GM18858 (cell line): ENCODE results near the gene KRT4.

Source experiments
- ATAC-seq: cut with Tn5 transposase; IDR thresholded peaks from one replicate; pipeline ENCODE4 v1.9.1; 2021; ENCODE audit not compliant: unreplicated experiment

The KRT4 gene

DNA sequence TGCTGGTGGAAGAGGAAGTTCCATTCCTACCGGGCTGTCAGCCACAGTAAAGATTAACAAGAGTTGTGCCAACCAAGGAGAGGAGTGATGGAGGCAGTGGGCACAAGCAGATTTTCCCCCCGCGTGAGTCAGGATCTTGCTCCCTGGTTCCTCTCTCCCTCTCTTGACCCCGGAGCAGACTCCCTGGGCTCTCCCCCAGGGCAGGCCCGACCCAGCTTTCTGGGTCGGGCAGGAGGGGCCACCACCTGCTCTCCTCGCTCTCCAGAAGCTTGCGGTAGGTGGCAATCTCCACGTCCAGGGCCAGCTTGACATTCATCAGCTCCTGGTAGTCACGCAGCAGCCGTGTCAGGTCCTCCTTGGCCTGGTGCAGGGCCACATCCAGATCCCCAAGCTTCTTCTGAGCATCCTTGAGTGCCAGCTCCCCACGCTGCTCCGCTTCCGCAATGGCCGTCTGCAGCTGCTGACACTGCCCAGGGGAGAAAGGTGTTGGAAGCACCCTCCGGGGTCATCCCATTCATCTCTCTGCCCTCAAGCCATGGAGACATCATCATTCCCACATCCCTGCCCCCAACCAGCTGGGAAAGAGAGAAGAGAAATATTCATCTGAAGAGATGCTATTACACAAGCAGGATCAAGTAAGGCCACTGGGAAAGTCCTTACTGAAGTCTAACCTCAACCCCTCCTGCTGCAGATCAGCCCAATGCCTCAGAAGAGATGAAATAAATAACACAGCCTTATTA lies 9.0 kb upstream of the KRT4 start:
- no peak for ATAC-seq

DNA sequence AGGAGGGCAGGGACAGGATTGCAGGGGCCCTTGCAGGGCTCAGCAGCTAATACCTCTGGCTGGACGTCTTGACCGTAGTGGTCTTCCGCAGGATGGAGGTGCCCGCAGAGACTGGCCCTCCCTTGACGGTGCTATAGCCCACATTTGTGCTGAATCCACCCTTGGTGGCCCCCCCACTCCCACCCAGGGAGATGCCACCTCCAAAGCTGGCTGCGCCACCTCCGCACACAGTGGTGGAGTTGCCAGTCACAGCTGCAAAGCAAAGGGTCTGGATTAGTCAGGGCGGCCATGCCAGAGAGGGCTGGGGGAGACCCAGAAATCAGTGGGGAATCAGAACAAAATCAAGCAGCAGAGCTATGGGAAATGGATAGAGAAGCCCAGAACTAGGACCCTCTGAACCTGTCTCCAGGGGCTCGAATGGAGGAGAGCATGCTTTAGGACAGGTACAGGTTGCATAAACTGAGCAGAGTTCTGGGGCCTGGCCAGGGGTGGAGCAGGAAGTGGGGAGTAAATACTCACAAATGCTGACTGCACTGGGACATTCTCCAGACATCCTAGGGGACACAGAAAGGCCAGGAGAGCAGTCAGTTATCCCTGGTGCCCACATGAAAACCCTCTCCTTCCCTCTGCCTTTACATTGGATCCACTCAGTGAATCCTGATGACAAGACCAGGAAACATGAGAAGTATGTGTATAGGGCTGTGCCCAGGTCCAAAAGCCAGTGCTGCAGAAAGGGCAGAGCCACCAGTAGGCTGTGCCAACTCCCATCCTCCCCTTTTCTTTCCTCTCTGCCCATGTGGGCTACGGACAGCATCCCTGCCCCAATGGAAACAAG lies 8.1 kb upstream of the KRT4 start:
- no peak for ATAC-seq

DNA sequence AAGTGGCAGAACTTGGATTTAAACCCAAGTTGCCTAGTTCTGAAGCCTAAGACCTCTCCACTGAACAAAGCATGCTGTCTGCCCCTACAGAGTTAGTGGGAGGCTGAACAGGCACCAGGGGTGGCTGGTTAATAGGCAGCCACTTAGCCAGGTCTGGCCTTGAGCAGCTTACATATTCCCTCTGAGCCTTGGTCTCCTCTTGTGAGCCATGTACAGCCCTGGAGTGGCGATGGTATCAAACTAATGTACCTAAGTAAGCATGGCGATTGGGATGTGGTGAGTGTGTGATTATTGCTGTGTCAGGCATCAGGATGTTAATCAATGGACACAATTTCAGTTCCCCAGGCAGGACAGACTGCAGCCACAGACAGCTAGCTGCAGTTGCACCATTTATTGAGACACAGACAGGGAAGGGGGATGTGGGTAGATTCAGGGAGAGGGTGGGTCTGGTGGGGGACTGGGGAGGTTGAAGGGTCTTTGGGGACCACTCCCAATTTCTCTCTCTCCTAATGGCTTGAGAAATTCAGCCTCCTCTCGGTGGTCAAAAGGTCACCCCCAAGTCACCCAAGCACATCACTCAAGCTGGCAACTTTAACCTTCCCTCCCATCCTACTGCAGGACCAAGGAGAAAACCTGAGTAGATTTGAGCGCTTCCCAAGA lies 7.3 kb upstream of the KRT4 start:
- ATAC-seq = no peak

DNA sequence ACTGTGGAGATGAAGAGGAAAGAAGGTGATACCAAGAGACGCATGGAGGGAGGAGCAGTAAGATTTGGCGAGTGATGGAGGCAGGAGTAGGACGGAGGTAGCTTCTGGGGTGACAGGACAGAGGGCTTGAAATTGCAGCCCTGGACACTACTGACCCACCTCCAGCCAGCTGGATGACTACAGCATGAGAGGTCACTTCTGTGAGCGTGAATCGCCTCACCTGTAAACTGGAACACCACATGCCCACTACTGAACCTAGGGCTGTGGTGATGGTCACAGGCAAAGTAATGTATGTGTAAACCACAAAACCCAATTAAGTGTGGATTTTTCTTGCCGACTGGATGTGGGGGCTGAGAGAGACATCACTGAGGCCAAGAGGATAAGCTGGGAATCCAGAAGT lies 6.6 kb upstream of the KRT4 start:
- ATAC-seq = no peak

DNA sequence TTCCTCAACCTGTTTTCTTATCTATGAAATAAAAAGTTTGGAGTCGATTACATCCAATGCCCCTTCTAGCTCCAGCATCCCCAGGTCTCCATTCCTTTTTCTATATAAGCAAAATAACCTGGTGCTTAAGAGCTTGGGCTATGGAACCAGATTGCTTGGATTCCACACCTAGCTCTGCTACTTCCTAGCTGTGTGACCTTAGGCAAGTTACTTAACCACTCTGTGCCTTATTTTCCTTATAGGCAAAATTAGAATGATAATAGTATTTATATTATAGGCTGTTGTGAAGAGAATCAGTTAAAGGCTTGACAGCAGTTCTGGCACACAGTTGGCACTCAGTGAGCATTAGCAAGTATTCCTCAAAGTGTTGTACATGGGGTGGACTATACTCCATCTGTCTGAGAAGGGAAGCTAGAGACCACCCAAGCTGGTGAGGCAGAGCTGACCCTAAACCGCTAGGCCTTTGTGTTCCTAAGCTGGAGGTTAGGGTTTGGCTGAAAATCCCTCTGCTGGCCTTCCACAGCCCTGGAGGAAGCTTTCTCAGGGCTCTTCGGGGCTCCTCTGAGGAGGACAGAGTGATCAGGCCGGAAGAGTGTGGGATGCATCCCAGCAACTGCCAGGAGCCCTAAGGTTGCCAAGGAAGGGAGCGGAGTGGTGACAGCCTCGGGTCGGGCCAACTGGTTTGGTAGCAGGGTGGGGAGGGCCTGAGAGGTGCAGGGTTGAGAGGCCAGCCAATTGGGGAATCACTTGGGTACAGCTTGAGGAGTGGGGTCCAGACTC lies 6.0 kb upstream of the KRT4 start:
- ATAC-seq = no peak

DNA sequence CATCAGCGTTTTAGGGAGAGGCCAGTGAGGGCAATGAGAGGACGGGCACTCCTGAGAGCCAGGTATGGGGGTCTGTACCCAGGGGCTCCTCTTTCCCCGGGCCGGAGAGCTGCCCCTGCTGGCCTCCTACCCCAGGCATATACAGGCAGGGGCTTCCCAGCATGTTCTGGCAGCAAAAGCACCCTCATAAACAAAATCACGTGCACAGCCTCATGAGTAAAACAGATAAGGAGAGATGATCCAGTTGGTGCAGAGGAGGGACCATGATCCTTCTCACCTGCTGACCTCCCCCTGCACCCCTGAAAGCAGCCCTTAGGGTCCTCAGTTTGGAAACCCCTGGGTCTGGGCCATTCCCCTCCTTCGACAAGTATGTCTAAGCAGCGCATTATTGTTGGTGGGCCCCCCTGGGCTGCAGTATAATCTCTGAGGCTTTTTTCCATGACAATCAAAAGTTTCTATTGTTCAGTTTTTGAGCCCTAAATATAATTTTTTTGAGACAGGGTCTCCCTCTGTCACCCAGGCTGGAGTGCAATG lies 5.0 kb upstream of the KRT4 start:
- no peak for ATAC-seq

DNA sequence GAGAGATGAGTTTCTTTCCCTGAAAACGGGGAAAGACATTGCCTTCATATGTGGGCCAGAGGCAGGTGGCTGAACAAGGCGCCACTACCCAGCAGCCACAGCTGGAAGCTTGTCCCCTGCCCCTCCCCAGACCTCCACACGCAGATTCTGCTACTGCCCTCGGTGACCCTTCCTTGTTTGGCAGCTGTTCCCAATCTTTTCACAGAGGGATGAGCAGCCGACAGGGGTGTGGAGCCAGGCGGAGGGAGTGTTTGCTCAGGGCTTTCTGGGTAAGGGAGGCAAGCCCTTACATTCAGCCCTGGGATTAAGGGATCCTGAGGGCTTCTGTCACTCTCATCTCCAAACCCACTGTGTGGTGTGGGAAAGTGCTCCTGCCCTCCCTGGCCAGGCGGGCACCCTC lies 4.5 kb upstream of the KRT4 start:
- no peak for ATAC-seq

DNA sequence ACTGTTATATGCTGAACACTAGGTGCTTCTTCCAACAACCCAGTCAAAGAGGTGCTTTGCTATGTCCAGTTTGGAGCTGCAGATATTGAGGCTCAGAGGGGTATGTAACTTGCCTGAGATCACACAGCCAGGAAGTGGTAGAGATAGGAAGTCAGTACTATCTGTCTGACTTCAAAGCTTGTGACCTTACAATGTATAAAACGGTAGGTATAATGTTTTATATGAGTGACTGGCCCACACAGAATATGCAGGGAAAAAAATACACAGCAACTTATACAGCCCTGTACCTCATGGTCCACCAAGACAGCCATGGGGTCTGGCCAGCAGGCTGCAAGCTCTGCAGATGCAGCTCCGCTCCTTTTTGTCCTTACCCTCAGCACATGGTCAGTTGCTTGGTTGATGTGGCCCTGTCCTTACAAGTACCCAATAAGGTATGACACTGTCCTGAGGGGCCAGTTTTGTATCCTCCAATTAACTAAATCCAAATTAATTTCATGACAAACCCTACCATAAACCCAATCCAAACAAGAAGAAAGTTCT lies 3.9 kb upstream of the KRT4 start:
- ATAC-seq = no peak

DNA sequence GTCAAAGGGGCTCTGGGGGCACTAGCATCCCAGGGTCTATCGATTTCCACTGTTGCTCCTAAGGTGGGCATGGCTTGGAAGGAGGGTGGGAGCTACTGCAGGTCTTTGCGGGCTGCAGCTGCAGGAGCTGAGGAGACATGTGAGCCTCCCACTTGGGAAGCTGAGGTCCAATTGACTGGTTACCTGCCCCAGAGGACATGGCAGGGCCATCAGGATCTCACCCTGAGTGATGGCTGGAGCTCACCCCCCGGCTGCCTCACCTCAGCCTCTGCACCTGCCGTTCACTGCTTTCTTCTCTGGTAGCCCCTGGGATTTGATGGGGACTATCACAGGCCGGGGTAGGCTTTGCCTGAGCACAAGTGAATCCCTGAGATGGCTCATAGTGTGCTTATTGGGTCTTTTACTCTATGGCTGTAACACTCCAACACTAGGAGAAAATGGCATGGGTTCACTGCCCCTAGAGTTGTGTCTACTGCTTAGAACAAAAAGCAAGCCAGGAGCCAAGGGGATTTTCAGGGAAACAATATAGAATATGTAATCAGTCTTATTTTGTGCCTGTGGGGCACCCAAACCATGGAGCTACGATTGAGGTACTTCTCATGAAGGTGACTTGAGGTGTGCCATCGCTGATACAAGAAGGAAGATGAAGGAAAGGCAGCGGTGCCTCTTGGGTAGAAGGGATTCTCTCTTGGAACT lies 3.2 kb upstream of the KRT4 start:
- no peak for ATAC-seq

DNA sequence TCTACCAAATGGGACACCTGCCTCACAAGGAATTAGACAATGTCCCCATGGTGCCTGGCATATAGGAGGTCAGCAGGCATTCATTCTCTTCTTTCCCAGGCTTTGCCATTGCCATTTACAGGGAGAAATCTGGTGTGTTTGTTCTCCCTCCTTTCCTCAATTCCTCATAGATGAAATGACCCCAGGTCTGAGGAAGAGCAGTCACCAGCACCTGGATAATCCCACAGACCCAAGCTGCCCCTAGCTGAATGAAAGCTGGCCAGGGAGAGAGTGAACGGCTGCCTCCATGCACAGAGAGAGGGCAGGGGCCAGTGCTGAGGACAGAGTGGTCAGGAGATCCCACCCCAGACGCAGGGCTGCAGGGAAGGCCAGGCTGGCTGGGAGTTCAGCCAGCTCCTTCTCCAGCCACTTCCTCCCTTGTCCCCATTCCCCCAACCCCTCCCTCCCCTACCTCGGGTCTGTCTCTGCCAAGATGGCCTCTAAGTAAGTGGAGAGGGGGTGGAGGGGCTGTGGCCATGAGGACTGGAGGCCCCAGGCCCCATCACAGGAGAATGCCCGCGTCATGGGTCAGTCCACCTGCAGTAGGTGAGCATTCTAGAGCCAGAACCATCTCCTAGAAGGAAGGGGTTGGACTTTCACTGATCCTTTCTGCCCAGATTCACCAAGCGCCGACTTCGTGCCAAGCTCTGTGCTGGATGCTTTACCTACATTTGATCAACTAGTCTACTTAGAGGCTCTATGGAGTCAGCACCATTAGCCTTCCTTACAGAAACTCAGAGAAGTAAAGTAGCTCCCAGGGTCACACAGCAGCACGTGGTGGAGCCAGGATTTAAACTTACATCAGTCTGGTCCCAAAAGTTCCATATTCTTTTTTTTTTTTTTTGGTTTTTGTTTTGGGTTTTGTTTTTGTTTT lies 2.0 kb upstream of the KRT4 start:
- no peak for ATAC-seq

DNA sequence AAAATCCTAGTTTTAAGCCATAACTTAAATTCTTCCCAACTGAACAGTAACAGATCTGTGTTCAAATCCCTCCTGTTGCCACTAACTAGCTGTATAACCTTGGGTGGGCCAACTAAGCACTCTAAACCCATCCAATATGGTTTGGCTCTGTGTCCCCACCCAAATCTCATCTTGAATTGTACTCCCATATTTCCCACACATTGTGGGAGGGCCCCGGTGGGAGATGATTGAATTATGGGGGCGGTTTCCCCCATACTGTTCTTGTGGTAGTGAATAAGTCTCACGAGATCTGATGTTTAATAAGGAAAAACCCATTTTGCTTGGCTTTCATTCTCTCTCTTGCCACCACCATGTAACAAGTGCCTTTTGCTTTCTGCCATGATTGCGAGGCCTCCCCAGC lies 1.2 kb upstream of the KRT4 start:
- no peak for ATAC-seq

DNA sequence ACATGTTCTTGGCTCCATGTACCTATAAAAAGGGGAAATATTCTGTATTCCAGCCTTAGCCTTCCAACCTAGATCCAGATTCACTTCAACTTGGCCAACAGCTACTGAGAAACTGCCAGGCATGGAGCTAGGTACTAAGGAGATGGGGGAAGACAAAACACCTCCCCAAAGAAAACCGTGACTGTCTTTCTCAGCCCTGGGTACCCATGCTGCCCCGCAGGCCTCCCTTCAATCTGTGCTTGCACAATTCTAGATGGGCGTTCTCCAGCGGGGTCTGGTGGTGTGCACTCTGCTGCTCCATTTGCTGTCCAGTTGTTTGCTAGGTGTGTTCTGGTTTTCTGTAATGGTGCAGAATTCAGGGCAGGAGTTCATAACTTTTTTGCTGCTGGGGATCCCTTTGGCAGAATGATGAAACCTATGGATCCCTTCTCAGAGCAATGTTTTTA lies 817 bp upstream of the KRT4 start:
- no peak for ATAC-seq

DNA sequence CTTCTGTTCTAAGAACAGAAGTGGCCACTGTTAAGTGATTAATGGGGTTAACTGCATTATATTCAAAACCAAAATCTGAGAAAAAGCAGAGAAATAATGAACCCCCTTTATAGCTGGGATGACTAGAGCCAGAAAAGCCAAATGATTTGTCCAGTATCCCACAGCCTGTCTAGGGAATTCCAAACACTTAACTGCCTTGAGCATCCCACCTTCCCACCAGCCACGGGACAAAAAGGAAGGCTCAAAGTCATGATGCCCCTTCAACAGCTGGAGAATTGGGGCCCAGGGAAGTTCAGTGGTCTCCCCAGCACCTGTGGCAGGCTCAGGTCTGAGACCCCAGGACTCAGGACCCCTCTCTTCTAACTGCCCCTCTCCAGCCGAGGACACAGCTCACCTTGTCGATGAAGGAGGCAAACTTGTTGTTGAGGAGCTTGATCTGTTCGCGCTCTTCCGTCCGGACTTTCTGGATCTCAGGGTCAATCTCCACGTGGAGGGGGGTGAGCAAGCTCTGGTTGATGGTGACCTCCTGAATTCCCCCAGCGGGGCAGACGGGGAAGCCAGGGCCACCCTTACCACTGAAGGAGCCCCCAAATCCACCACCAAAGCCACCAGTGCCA lies 605 bp downstream of the KRT4 start:
- ATAC-seq = no peak

DNA sequence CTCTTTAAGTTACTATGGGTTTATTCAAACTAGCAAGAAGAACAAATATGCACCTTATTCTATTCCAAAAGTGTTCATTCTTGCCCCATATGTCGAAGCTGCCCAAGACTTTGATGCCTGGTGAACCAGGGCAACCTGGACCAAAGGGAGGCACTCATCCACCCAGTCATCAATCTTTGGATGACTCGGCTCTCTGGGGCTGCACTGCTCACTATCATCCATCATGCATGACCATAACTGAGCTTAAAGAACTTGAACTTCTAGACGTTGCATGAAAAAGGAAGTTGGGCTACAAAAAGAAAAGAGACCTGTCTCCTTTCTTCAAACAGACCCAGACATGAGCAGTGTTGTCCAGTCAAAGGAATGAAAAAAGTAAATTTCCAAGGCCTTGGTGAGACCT lies 1.2 kb downstream of the KRT4 start:
- no peak for ATAC-seq

DNA sequence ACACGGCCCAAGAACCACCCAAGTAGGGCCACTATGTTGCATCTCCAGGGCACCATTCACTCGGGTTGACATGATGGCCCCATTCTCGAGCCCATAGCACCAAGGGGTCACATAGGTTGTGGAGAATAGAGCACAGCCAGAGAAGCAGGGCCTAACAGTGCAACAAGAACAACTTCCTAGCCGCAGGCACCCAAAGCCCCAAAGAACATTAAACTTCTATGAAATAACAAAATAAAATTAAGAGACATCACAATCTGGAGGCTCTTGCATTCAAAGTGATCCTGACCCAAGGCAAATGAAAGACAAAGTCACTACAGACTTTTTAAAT lies 1.9 kb downstream of the KRT4 start:
- ATAC-seq = no peak

DNA sequence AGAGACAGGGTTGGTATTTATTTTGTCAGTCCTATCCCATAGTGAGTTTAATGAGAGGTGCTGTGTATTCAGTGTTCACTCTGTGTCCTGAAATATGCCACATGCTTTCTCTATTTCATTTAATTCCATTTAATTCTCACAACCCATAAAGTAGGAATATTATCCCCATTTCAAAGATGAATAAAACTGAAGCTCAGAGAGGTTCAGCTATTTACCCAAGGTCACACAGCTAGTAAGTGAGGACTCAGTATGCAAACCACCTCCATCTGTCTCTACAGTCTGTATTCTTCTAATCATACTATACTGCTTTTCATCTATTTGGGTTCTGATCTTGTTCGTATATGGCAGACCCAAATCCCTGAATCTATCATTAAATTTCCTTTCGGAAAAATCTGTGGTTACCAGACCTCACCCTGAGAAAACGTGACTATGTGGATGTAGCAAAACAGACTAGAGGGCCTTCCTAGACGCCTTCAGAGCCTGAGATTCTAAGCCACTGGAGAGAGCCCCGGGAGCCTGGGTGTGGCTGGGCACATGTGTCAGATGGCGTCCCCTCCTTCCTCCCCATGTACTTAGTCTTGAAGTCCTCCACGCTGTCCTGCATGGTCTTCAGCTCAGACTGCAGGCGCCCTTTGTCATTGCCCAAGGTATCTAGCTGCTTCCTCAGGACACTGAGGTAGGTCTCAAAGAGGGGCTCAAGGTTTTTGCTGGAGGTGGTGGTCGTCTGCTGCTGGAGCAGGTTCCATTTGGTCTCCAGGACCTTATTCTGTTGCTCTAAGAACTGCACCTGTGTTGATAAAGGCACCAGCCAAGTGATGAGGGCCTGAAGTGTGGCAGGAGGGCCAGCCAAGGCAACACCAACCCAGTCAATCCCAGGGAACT lies 2.5 kb downstream of the KRT4 start:
- ATAC-seq = no peak

DNA sequence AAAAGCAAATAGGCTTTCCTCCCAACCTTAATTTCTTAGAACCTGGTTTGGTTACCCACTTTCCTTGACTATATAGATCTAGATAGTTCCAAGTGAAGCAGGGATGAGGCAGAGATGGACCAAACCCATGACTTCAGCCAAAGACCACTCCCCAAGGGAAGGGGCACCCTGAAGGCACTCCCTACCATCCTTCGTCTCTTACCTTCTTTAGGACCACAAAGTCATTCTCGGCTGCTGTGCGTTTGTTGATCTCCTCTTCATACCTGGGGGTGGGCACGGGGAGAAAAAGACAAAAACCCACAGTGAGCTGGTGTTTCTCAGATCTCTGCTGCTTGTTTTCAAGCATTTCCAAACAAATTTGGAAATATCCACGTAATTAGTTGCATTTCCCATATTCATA lies 3.4 kb downstream of the KRT4 start:
- no peak for ATAC-seq

DNA sequence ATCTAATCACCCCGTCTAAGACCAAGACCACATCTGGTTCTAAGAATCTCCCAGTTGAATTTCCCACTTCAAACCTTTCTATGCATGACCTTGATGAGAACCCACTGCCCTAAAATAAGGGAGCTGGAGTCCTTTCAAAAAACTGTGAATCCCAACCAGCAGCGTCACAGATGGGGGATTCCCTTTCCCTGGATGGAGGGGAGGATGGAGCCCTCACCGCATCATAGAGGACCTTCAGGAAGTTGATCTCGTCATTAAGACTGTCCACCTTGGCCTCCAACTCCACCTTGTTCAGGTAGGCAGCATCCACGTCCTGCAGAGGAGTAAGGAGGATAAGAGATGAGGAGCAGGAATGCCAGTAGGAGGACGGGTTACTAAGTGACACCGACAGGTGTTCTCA lies 4.8 kb downstream of the KRT4 start:
- ATAC-seq = no peak
